Duodenal mucosa (tissue), 2 donors: ENCODE measurements around the gene ATP5F1E.

ENCODE experiments used
- H3K27ac ChIP-seq: one replicate; pipeline ENCODE4 v1.7.0; 2013; ENCODE audit warnings: low read depth, low read length
- H3K27me3 ChIP-seq, 2 donors: one replicate each; pipeline ENCODE4 v1.7.0; 2013; ENCODE audit warnings: low read length in 2 of 2, control low read depth in 1 of 2; ENCODE audit not compliant: insufficient read depth in 2 of 2, control insufficient read depth in 1 of 2
- H3K36me3 ChIP-seq, 2 donors: one replicate each; pipeline ENCODE4 v1.7.0; 2013; ENCODE audit warnings: low read length in 2 of 2, control low read depth in 1 of 2; ENCODE audit not compliant: insufficient read depth in 2 of 2, control insufficient read depth in 1 of 2
- H3K4me1 ChIP-seq, 2 donors: one replicate each; pipeline ENCODE4 v1.7.0; 2013; ENCODE audit warnings: low read length in 2 of 2, control low read depth in 1 of 2; ENCODE audit not compliant: insufficient read depth in 2 of 2, control insufficient read depth in 1 of 2
- H3K4me3 ChIP-seq, 2 donors: one replicate each; pipeline ENCODE4 v1.7.0; 2013; ENCODE audit warnings: low read length in 2 of 2, low read depth in 1 of 2
- H3K9ac ChIP-seq, 2 donors: one replicate each; pipeline ENCODE4 v1.7.0; 2013; ENCODE audit warnings: low read length in 2 of 2, low read depth in 1 of 2
- H3K9me3 ChIP-seq, 2 donors: one replicate each; pipeline ENCODE4 v1.7.0; 2013; ENCODE audit warnings: low read length in 2 of 2, control low read depth in 1 of 2; ENCODE audit not compliant: control insufficient read depth in 1 of 2

ATP5F1E gene

DNA sequence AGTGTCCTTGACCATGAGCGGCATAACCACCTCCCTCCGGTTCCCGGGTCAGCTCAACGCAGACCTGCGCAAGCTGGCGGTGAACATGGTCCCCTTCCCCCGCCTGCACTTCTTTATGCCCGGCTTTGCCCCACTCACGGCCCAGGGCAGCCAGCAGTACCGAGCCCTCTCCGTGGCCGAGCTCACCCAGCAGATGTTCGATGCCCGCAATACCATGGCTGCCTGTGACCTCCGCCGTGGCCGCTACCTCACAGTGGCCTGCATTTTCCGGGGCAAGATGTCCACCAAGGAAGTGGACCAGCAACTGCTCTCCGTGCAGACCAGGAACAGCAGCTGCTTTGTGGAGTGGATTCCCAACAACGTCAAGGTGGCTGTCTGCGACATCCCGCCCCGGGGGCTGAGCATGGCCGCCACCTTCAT, 8.0 kb downstream of the ATP5F1E start:
- peaks cover 24 to 66% of the 10 kb centered on the region in 2 donors for H3K36me3 ChIP-seq
- no peaks in the 10 kb centered on the region for H3K9me3 ChIP-seq
- no peaks in the 10 kb centered on the region for H3K27me3 ChIP-seq
- H3K4me3 ChIP-seq: no peak overlapping the region
- H3K4me1 ChIP-seq: peaks cover 6 to 17% of the 10 kb centered on the region in 2 donors
- no peak overlapping the region for H3K27ac ChIP-seq
- H3K9ac ChIP-seq: no peak overlapping the region

DNA sequence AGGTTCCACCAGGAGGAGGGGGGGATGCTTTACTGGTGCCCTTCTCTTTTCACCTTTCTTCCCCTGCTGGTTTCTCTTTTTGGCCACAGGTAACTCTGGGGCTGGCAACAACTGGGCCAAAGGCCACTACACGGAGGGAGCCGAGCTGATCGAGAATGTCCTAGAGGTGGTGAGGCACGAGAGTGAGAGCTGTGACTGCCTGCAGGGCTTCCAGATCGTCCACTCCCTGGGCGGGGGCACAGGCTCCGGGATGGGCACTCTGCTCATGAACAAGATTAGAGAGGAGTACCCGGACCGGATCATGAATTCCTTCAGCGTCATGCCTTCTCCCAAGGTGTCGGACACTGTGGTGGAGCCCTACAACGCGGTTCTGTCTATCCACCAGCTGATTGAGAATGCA, 8.5 kb downstream of the ATP5F1E start:
- Histone ChIP-seq H3K9me3 (no peaks in the 10 kb centered on the region), H3K27ac (no peak overlapping the region), H3K36me3 (peaks cover 24 to 62% of the 10 kb centered on the region in 2 donors)

DNA sequence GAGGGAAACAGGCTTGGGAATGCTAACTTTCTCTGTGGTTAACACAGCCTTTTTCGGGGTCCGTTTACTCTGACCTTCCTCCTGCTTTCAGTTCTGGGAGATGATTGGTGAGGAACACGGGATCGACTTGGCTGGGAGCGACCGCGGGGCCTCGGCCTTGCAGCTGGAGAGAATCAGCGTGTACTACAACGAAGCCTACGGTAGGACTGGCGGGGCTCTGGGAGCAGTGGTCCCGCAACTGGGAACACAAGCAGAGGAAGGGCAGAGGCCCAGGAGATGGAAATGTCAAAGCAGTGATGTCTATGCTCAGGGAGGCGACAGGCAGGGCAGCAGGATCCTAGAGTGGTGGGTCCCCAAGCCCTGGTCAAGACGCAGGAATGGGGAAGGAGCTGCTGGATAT, 9.4 kb downstream of the ATP5F1E start:
- Histone ChIP-seq H3K27ac (no peak overlapping the region), H3K27me3 (no peaks in the 10 kb centered on the region), H3K36me3 (peaks cover 20 to 55% of the 10 kb centered on the region in 2 donors), H3K9ac (no peak overlapping the region), H3K4me3 (no peak overlapping the region), H3K4me1 (peaks cover 0 to 4% of the 10 kb centered on the region in 2 donors), H3K9me3 (no peaks in the 10 kb centered on the region)

More for the DNA sequence above, 8.5 kb downstream of the ATP5F1E start:
- Histone ChIP-seq H3K27me3 (no peaks in the 10 kb centered on the region), H3K4me3 (no peak overlapping the region), H3K9ac (no peak overlapping the region), H3K4me1 (peaks cover 1 to 12% of the 10 kb centered on the region in 2 donors)

DNA sequence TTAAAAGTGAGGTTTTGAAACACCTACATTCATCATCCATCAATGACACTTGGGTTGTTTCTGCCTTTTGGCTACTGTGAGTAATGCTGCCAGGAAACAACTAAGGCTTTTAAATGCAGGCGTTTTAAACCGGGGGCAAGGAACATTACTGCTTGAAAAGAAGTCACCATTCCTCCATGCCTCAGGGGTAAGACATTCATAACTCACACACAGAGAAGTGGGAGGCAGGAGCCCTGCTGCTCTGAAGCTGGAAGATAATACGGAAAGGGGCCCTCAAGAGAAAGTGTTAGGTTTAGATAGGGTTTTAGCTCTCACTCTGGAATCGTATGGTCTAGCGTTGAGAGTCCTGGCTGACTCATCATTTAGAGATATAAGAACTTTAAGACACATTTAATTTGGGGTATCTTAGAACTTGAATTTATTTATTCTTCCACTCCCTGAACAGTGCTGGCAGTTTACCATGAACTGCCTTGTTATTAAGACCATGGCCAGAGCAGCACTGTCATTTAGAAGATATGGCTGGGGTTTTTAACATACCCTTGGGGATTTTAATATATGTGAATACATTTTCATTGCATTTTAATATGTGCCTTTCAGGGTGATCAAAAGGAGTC, 11.1 kb downstream of the ATP5F1E start:
- no peak overlapping the region for H3K9ac ChIP-seq

DNA sequence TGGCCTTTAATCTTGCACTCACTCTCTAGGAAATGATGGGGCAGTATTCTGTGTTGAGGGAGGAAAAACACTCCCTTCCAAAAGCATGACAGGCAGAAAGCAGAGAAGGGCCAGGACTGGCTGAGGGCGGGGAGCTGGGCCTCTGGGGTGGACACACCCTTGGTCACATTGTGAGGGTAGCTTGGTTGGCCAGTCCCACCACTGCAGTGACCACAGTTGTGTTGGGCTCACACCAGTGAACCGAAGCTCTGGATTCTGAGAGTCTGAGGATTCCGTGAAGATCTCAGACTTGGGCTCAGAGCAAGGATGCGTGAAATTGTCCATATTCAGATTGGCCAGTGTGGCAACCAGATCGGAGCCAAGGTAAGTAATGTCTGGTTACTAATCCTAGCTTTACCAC, 12.9 kb downstream of the ATP5F1E start, which contains the start of gene TUBB1:
Gene TUBB1, plus strand, starts transcription at position 213 of the 400 bp plus-strand sequence. Its CDS starts 94 bp downstream, at position 307.
- H3K9ac ChIP-seq: no peak within 1 kb of the TSS
- H3K9me3 ChIP-seq: no peaks in the 10 kb centered on the region
- no peaks in the 10 kb centered on the region for H3K27me3 ChIP-seq
- peaks cover 0 to 4% of the 10 kb centered on the region in 2 donors for H3K4me1 ChIP-seq
- no peak within 1 kb of the TSS for H3K27ac ChIP-seq
- peaks cover 6 to 20% of the 10 kb centered on the region in 2 donors for H3K36me3 ChIP-seq
- no peak within 1 kb of the TSS for H3K4me3 ChIP-seq

More for the DNA sequence above, 11.1 kb downstream of the ATP5F1E start:
- H3K4me1 ChIP-seq: peaks cover 0 to 4% of the 10 kb centered on the region in 2 donors
- H3K4me3 ChIP-seq: no peak overlapping the region
- no peaks in the 10 kb centered on the region for H3K27me3 ChIP-seq
- H3K36me3 ChIP-seq: peaks cover 20 to 38% of the 10 kb centered on the region in 2 donors
- no peak overlapping the region for H3K27ac ChIP-seq
- H3K9me3 ChIP-seq: no peaks in the 10 kb centered on the region

GRCh38 chr20:59018817-59019216, 13.3 kb downstream of the ATP5F1E start:
- Histone ChIP-seq H3K27me3 (no peaks in the 10 kb centered on the region), H3K4me3 (no peak overlapping the region), H3K4me1 (peaks cover 0 to 4% of the 10 kb centered on the region in 2 donors), H3K36me3 (peaks cover 2 to 16% of the 10 kb centered on the region in 2 donors), H3K27ac (no peak overlapping the region), H3K9ac (no peak overlapping the region), H3K9me3 (no peaks in the 10 kb centered on the region)

- no peak overlapping the region for H3K4me3 ChIP-seq
- no peak overlapping the region for H3K27ac ChIP-seq
- H3K36me3 ChIP-seq: peaks cover 0 to 4% of the 10 kb centered on the region in 2 donors
- H3K9ac ChIP-seq: peak overlapping the region in 1 of 2 donors; percentile 5
- no peaks in the 10 kb centered on the region for H3K27me3 ChIP-seq
- H3K9me3 ChIP-seq: no peaks in the 10 kb centered on the region
- peaks cover 0 to 4% of the 10 kb centered on the region in 2 donors for H3K4me1 ChIP-seq
Measured at GRCh38 chr20:59017493-59018231, 14.5 kb downstream of the ATP5F1E start.

DNA sequence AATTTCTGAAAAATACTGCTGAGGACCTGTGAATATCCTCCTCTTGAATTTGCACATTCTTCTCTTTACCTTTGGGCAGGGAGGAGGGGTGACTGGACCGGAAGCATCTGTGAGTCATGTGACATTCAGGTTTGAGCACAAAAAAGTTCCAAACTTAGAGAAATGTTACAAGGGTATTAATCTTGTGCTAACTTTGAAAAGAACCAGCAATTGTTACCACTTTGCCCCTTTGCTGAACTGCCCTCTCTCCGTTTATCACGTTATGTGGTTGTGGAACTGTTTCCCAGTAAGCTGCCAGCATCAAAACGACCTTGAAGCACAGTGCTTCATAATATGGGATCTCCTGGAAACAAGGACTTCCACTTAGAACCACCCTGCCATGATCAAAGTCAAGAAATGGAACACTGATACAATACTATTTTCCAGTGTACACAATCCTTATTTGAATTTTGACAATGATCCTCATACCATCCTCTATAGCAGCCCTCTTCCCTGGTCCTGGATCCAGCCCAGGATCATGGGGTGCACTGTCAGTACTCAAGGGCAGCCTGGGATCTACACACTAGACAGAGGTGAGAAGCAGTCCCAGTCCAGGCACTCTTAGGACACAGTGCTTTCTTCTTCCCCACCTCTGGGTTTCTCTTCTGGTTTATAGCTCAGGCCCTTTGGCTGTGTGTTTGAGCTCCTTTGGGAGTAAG, 15.2 kb downstream of the ATP5F1E start:
- Histone ChIP-seq H3K4me3 (no peak overlapping the region), H3K27me3 (no peaks in the 10 kb centered on the region), H3K36me3 (no peaks in the 10 kb centered on the region), H3K4me1 (peaks cover 0 to 4% of the 10 kb centered on the region in 2 donors), H3K9me3 (no peaks in the 10 kb centered on the region), H3K27ac (no peak overlapping the region), H3K9ac (peak overlapping the region in 1 of 2 donors; percentile 5)

DNA sequence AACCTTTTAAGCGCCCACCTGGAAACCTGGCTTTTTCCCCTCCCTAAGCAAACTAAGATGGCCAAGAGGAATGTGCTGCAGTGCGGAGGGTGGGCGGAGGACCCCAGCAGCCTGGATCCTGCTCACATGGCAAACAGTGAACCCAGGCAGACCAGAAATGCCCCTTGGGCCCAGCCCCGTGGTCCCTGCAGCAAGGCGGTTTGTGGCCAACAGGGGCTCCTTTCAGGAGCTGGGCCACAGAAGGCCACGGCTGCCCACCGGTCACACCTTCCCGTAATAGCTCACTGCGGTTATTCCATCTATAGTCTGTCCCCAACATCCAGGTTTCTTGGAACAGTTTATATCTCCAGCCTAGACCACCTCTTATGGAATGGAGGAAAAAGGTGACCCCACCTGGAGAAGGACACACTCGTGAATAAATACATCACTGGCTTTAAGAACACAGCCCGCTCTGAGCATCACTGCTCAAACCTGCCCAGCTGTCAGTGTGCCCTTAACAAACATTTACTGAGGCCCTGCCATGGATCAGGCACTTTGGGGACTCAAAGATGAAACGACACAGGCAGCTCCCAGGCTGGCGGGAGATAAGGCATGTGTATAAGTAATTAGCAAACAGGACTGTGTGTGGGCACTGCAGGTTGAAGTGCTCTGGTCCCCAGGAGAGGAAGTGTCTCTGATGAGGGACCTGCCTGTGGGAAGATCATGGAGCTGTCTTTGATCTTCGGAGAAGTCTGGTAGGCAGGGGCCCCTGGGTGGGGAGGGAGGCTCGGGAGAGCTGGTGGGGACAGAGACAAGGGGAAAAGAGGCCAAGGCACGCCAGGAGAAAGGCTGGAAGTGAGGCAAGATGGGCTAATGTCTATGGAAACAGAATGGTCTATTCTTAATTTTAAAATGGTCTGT, 16.1 kb downstream of the ATP5F1E start:
- no peak overlapping the region for H3K4me3 ChIP-seq
- H3K36me3 ChIP-seq: no peaks in the 10 kb centered on the region
- H3K4me1 ChIP-seq: peaks cover 2 to 8% of the 10 kb centered on the region in 2 donors
- H3K9ac ChIP-seq: no peak overlapping the region
- no peaks in the 10 kb centered on the region for H3K27me3 ChIP-seq
- no peak overlapping the region for H3K27ac ChIP-seq
- H3K9me3 ChIP-seq: no peaks in the 10 kb centered on the region
